Parathyroid adenoma (tissue), 2 donors: Measurements from ENCODE around the gene CCDC152.
A peak's percentile ranks its signal among the peaks of the same experiment; 100 is the strongest.

Experiments used
- H2AFZ ChIP-seq: fragments of 300-600 bp; sonication (generic); one replicate; pipeline ENCODE4 v1.7.0; 2017; ENCODE audit warnings: antibody characterized with exemption, mild to moderate bottlenecking
- H3K27ac ChIP-seq: fragments of 300-600 bp; sonication (generic); one replicate; pipeline ENCODE4 v1.7.0; 2017
- H3K27me3 ChIP-seq: fragments of 300-600 bp; sonication (generic); one replicate; pipeline ENCODE4 v1.7.0; 2017; ENCODE audit warnings: low read length; ENCODE audit not compliant: control insufficient read depth, insufficient read depth
- H3K36me3 ChIP-seq: fragments of 300-600 bp; sonication (generic); one replicate; pipeline ENCODE4 v1.7.0; 2017; ENCODE audit warnings: low read length; ENCODE audit not compliant: control insufficient read depth, insufficient read depth
- H3K4me1 ChIP-seq: fragments of 300-600 bp; sonication (generic); one replicate; pipeline ENCODE4 v1.7.0; 2017; ENCODE audit warnings: control low read depth
- H3K4me2 ChIP-seq: fragments of 300-600 bp; sonication (generic); one replicate; pipeline ENCODE4 v1.7.0; 2017; ENCODE audit warnings: low read length
- H3K4me3 ChIP-seq: fragments of 300-600 bp; sonication (generic); one replicate; pipeline ENCODE4 v1.7.0; 2017; ENCODE audit warnings: low read depth, low read length
- H3K79me2 ChIP-seq: fragments of 300-600 bp; sonication (generic); one replicate; pipeline ENCODE4 v1.7.0; 2017; ENCODE audit warnings: control low read depth
- H3K9ac ChIP-seq: fragments of 300-600 bp; sonication (generic); one replicate; pipeline ENCODE4 v1.7.0; 2017; ENCODE audit warnings: mild to moderate bottlenecking
- H3K9me3 ChIP-seq: fragments of 300-600 bp; sonication (generic); one replicate; pipeline ENCODE4 v1.7.0; 2017; ENCODE audit warnings: low read length; ENCODE audit not compliant: control insufficient read depth
- CTCF ChIP-seq: fragments of 300-600 bp; sonication (generic); IDR thresholded peaks from one replicate; pipeline ENCODE4 v1.7.0; 2017; ENCODE audit warnings: antibody characterized with exemption, mild to moderate bottlenecking
- donor health status: primary hyperparathyroidism.

The CCDC152 gene

DNA sequence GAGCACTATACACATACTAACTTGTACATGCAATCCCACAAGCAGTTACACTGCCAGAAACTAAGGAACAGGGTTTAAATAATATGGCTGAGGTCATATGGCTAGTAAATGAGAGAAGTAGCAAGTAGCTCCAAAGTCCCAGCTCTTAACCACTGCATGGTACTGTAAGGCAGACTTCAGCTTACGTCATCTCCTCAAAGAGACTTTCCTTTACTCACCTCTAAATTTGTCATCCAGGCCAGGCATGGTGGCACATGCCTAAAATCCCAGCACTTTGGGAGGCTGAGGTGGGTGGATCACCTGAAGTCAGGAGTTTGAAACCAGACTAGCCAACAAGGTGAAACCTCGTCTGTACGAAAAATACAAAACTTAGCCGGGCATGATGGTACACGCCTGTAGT, 75.4 kb downstream of the CCDC152 start:
- H3K9me3 ChIP-seq, result no peaks in the 10 kb centered on the region
- no peak for TF ChIP-seq CTCF
- no peak overlapping the region for H2AFZ ChIP-seq
- H3K79me2 ChIP-seq, result no peaks in the 10 kb centered on the region
- H3K9ac ChIP-seq, result no peak overlapping the region
- H3K4me1 ChIP-seq, result no peaks in the 10 kb centered on the region
- no peaks in the 10 kb centered on the region for H3K27me3 ChIP-seq
- no peak overlapping the region for H3K4me3 ChIP-seq
- H3K4me2 ChIP-seq, result no peak overlapping the region
- no peak overlapping the region for H3K27ac ChIP-seq
- H3K36me3 ChIP-seq, result no peaks in the 10 kb centered on the region

DNA sequence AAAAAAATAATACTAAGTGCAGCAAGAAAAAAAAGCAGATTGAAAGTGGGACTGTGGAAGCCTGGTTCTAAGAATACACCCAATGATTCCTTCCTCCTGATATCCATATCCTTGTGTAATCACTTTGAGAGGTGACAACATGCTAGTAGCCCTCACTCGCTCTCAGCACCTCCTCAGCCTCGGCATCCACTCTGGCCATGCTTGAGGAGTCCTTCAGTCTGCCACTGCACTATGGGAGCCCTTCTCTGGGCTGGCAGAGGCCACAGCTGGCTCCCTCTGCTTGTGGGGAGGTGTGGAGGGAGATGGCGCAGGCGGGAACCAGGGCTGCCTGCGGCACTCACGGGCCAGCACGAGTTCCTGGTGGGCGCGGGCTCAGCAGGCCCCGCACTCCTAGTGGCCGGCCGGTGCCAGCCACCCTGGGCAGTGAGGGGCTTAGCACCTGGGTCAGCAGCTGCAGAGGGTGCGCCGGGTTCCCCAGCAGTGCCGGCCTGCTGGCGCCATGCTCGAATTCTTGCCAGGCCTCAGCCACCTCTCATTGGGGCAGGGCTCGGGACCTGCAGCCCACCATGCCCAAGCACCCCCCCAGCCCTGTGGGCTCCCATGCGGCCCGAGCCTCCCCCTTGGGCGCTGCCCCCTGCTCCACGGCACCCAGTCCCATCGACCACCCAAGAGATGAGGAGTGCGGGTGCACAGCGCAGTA, 79.6 kb downstream of the CCDC152 start:
- Histone ChIP-seq H3K4me1 (peaks cover 3% of the 10 kb centered on the region), H3K4me2 (no peak overlapping the region), H3K27ac (no peak overlapping the region), H3K4me3 (no peak overlapping the region), H3K79me2 (no peaks in the 10 kb centered on the region), H3K27me3 (no peaks in the 10 kb centered on the region), H3K36me3 (no peaks in the 10 kb centered on the region), H3K9me3 (no peaks in the 10 kb centered on the region), H2AFZ (no peak overlapping the region), H3K9ac (no peak overlapping the region)
- TF ChIP-seq CTCF, result no peak

GRCh38 chr5:42837601-42838000, 81.0 kb downstream of the CCDC152 start:
- H2AFZ ChIP-seq, result no peak overlapping the region
- no peaks in the 10 kb centered on the region for H3K79me2 ChIP-seq
- H3K27ac ChIP-seq, result no peak overlapping the region
- no peaks in the 10 kb centered on the region for H3K9me3 ChIP-seq
- H3K9ac ChIP-seq, result no peak overlapping the region
- H3K36me3 ChIP-seq, result no peaks in the 10 kb centered on the region
- H3K4me2 ChIP-seq, result no peak overlapping the region
- TF ChIP-seq CTCF, result no peak
- peaks cover 3% of the 10 kb centered on the region for H3K4me1 ChIP-seq
- H3K27me3 ChIP-seq, result no peaks in the 10 kb centered on the region
- H3K4me3 ChIP-seq, result no peak overlapping the region

DNA sequence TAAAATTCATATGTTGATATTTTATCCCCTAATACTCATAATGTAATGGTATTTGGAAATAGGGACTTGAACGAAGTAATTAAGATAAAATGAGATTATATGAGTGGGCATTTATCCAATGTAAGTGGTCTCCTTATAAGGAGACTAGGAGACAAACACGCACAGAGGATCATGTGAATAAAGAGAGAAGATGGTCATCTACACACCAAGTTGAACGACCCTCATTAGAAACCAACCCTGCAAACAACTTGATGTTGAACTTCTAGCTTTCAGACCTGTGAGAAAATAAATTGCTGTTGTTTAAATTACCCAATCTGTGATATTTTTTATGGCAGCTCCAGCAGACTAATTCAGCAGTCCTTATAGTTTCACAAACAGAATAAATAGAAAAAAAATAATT, 82.6 kb downstream of the CCDC152 start:
- H2AFZ ChIP-seq, result no peak overlapping the region
- no peaks in the 10 kb centered on the region for H3K36me3 ChIP-seq
- no peak for TF ChIP-seq CTCF
- H3K27me3 ChIP-seq, result no peaks in the 10 kb centered on the region
- H3K27ac ChIP-seq, result no peak overlapping the region
- H3K4me1 ChIP-seq, result peaks cover 3% of the 10 kb centered on the region
- H3K9me3 ChIP-seq, result no peaks in the 10 kb centered on the region
- H3K4me3 ChIP-seq, result no peak overlapping the region
- no peak overlapping the region for H3K4me2 ChIP-seq
- H3K79me2 ChIP-seq, result no peaks in the 10 kb centered on the region
- H3K9ac ChIP-seq, result no peak overlapping the region

DNA sequence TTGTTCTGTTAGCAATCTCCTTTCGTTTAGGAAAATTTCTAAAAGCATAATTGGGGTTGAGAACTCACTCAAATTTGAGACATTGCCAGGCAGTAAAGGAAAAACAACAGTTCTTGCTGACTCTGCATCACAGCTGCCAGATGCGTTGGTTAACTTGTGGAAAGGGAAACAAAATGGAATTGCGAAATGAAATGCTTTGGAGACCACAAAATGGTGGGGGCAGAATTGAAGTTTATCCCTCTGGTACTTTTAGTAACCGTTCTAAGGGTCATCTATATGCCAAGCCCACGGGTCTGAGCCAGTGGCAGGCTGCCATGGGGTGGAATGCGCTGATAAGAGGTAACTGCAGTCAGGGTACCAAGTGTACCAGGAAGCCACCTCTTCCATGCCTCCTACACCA, 83.7 kb downstream of the CCDC152 start:
- Histone ChIP-seq H3K79me2 (no peaks in the 10 kb centered on the region), H3K9me3 (no peaks in the 10 kb centered on the region), H3K27me3 (no peaks in the 10 kb centered on the region), H3K27ac (peak overlapping the region; percentile 7), H3K9ac (no peak overlapping the region), H3K36me3 (no peaks in the 10 kb centered on the region), H2AFZ (peak overlapping the region; percentile 76), H3K4me2 (peak overlapping the region; percentile 63), H3K4me3 (peak overlapping the region; percentile 33), H3K4me1 (peaks cover 3% of the 10 kb centered on the region)
- no peak for TF ChIP-seq CTCF
